Panc1 (cell line): ENCODE results near the gene CORIN.

Experiments used
- POLR2AphosphoS5 ChIP-seq: IDR thresholded peaks from 2 replicates; pipeline ENCODE4 v1.6.1; 2012; ENCODE audit warnings: mild to moderate bottlenecking, low read depth, low read length, moderate library complexity
- SIN3A ChIP-seq: IDR thresholded peaks from 2 replicates; pipeline ENCODE4 v1.6.1; 2012; ENCODE audit warnings: low read depth, mild to moderate bottlenecking, low read length, moderate library complexity, borderline replicate concordance; ENCODE audit not compliant: insufficient read depth
- TCF7L2 ChIP-seq: IDR thresholded peaks from 2 replicates; pipeline ENCODE4 v1.6.1; 2011; ENCODE audit warnings: mild to moderate bottlenecking, low read depth, low read length, inconsistent platforms
- TF ChIP-seq, protein P1 (sequence below): fragments of 450-650 bp; IDR thresholded peaks from 2 replicates; pipeline ENCODE4 v1.5.1; 2017; ENCODE audit warnings: mild to moderate bottlenecking

DNA sequence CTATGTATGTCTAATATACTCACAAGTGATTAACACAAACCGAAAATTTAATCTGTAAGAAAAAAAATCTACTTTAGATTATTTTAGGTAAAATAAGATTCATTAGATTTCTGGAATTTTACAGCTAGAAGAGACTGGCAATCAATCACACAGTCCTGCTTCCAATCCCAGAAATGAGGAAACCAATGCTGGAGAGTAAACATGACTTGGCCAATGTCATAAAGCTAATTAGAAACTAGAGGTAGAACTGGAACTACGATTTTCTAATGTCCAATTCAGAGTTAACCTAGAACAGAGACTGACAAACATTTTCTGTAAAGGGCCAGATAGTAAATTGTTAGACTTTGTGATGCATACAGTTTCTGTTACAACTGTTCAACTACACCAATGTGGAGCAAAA is 123.6 kb downstream of the CORIN start:
- TF ChIP-seq, protein P1, sequence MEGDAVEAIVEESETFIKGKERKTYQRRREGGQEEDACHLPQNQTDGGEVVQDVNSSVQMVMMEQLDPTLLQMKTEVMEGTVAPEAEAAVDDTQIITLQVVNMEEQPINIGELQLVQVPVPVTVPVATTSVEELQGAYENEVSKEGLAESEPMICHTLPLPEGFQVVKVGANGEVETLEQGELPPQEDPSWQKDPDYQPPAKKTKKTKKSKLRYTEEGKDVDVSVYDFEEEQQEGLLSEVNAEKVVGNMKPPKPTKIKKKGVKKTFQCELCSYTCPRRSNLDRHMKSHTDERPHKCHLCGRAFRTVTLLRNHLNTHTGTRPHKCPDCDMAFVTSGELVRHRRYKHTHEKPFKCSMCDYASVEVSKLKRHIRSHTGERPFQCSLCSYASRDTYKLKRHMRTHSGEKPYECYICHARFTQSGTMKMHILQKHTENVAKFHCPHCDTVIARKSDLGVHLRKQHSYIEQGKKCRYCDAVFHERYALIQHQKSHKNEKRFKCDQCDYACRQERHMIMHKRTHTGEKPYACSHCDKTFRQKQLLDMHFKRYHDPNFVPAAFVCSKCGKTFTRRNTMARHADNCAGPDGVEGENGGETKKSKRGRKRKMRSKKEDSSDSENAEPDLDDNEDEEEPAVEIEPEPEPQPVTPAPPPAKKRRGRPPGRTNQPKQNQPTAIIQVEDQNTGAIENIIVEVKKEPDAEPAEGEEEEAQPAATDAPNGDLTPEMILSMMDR = no peak
- TF ChIP-seq POLR2AphosphoS5 (no peak), TCF7L2 (no peak), SIN3A (no peak)
